Measurements from ENCODE around the gene STRIP2.

The STRIP2 gene

GRCh38 chr7:129494041-129494440 is 59.8 kb downstream of the STRIP2 start:
- ATAC-seq (ENCODE audit: insufficient read depth, low read depth) (no peak), DNase-seq (no peak)
- H3K36me3 ChIP-seq (ENCODE audit: insufficient read depth, low read length): no peaks in the 10 kb centered on the region
- TF ChIP-seq EZH2 (IDR thresholded peaks at IDR 0.05; ENCODE audit: borderline replicate concordance, low read depth, low read length, severe bottlenecking): no peak
- no peak for TF ChIP-seq CTCF (IDR thresholded peaks at IDR 0.05; ENCODE audit: borderline replicate concordance, extremely low read depth, low read length, poor library complexity, severe bottlenecking)
- H3K27me3 ChIP-seq (ENCODE audit: insufficient read depth, low read length, poor library complexity): no peaks in the 10 kb centered on the region
- H2AFZ ChIP-seq (ENCODE audit: low read depth, low read length): no peak overlapping the region
- H3K4me2 ChIP-seq (ENCODE audit: insufficient read depth, low read length): no peak overlapping the region
- no peaks in the 10 kb centered on the region for H3K4me1 ChIP-seq (ENCODE audit: insufficient read depth, low read length)
- no peaks in the 10 kb centered on the region for H3K9me3 ChIP-seq (ENCODE audit: insufficient read depth, low read length, severe bottlenecking)
- no peak overlapping the region for H3K4me3 ChIP-seq (ENCODE audit: low read depth in 1 of 2, low read length in 2 of 2)
- no peaks in the 10 kb centered on the region for H4K20me1 ChIP-seq (ENCODE audit: insufficient read depth, low read length)
- no peak overlapping the region for H3K9ac ChIP-seq (ENCODE audit: low read depth, low read length)
- no peak overlapping the region for H3K27ac ChIP-seq (ENCODE audit: low read length)
- no peaks in the 10 kb centered on the region for H3K79me2 ChIP-seq (ENCODE audit: insufficient read depth, low read length)

- no peaks in the 10 kb centered on the region for H3K36me3 ChIP-seq (ENCODE audit: insufficient read depth, low read length)
- no peak overlapping the region for H3K4me3 ChIP-seq (ENCODE audit: low read depth in 1 of 2, low read length in 2 of 2)
- no peaks in the 10 kb centered on the region for H3K27me3 ChIP-seq (ENCODE audit: insufficient read depth, low read length, poor library complexity)
- H3K9me3 ChIP-seq (ENCODE audit: insufficient read depth, low read length, severe bottlenecking): no peaks in the 10 kb centered on the region
- no peak overlapping the region for H3K4me2 ChIP-seq (ENCODE audit: insufficient read depth, low read length)
- DNase-seq (no peak), ATAC-seq (ENCODE audit: insufficient read depth, low read depth) (no peak)
- no peak for TF ChIP-seq CTCF (IDR thresholded peaks at IDR 0.05; ENCODE audit: borderline replicate concordance, extremely low read depth, low read length, poor library complexity, severe bottlenecking)
- no peak for TF ChIP-seq EZH2 (IDR thresholded peaks at IDR 0.05; ENCODE audit: borderline replicate concordance, low read depth, low read length, severe bottlenecking)
- H4K20me1 ChIP-seq (ENCODE audit: insufficient read depth, low read length): no peaks in the 10 kb centered on the region
- no peak overlapping the region for H3K9ac ChIP-seq (ENCODE audit: low read depth, low read length)
- H3K27ac ChIP-seq (ENCODE audit: low read length): no peak overlapping the region
- H3K4me1 ChIP-seq (ENCODE audit: insufficient read depth, low read length): no peaks in the 10 kb centered on the region
- no peaks in the 10 kb centered on the region for H3K79me2 ChIP-seq (ENCODE audit: insufficient read depth, low read length)
- no peak overlapping the region for H2AFZ ChIP-seq (ENCODE audit: low read depth, low read length)
These were observed 61.8 kb downstream of the STRIP2 start for GRCh38 chr7:129495987-129496386.

GRCh38 chr7:129496653-129497052 is 62.4 kb downstream of the STRIP2 start:
- Histone ChIP-seq H3K27ac (ENCODE audit: low read length) (no peak overlapping the region), H3K27me3 (ENCODE audit: insufficient read depth, low read length, poor library complexity) (no peaks in the 10 kb centered on the region), H3K4me1 (ENCODE audit: insufficient read depth, low read length) (peaks cover 6% of the 10 kb centered on the region), H2AFZ (ENCODE audit: low read depth, low read length) (no peak overlapping the region), H3K9me3 (ENCODE audit: insufficient read depth, low read length, severe bottlenecking) (no peaks in the 10 kb centered on the region), H3K36me3 (ENCODE audit: insufficient read depth, low read length) (no peaks in the 10 kb centered on the region), H3K79me2 (ENCODE audit: insufficient read depth, low read length) (no peaks in the 10 kb centered on the region), H3K4me3 (ENCODE audit: low read depth in 1 of 2, low read length in 2 of 2) (no peak overlapping the region), H4K20me1 (ENCODE audit: insufficient read depth, low read length) (no peaks in the 10 kb centered on the region), H3K4me2 (ENCODE audit: insufficient read depth, low read length) (no peak overlapping the region), H3K9ac (ENCODE audit: low read depth, low read length) (no peak overlapping the region)
- DNase-seq (no peak), ATAC-seq (ENCODE audit: insufficient read depth, low read depth) (no peak)
- TF ChIP-seq CTCF (IDR thresholded peaks at IDR 0.05; ENCODE audit: borderline replicate concordance, extremely low read depth, low read length, poor library complexity, severe bottlenecking): no peak
- TF ChIP-seq EZH2 (IDR thresholded peaks at IDR 0.05; ENCODE audit: borderline replicate concordance, low read depth, low read length, severe bottlenecking): no peak

GRCh38 chr7:129497156-129497555 is 62.9 kb downstream of the STRIP2 start:
- Histone ChIP-seq H4K20me1 (ENCODE audit: insufficient read depth, low read length) (no peaks in the 10 kb centered on the region), H2AFZ (ENCODE audit: low read depth, low read length) (no peak overlapping the region), H3K36me3 (ENCODE audit: insufficient read depth, low read length) (no peaks in the 10 kb centered on the region), H3K4me3 (ENCODE audit: low read depth in 1 of 2, low read length in 2 of 2) (no peak overlapping the region), H3K9me3 (ENCODE audit: insufficient read depth, low read length, severe bottlenecking) (no peaks in the 10 kb centered on the region), H3K9ac (ENCODE audit: low read depth, low read length) (no peak overlapping the region), H3K27me3 (ENCODE audit: insufficient read depth, low read length, poor library complexity) (no peaks in the 10 kb centered on the region), H3K79me2 (ENCODE audit: insufficient read depth, low read length) (no peaks in the 10 kb centered on the region), H3K4me1 (ENCODE audit: insufficient read depth, low read length) (peaks cover 10% of the 10 kb centered on the region), H3K27ac (ENCODE audit: low read length) (no peak overlapping the region), H3K4me2 (ENCODE audit: insufficient read depth, low read length) (no peak overlapping the region)
- ATAC-seq (ENCODE audit: insufficient read depth, low read depth) (no peak), DNase-seq (no peak)
- TF ChIP-seq CTCF (IDR thresholded peaks at IDR 0.05; ENCODE audit: borderline replicate concordance, extremely low read depth, low read length, poor library complexity, severe bottlenecking) (no peak), EZH2 (IDR thresholded peaks at IDR 0.05; ENCODE audit: borderline replicate concordance, low read depth, low read length, severe bottlenecking) (no peak)
